NT2/D1 (cell line): ENCODE results near the gene HEPACAM2.

Experiments used
- DNase-seq: peaks from one replicate; pipeline ENCODE4 v3.0.0-alpha.2; 2011; ENCODE audit warnings: low read depth, low spot score
- H3K27me3 ChIP-seq: 2 replicates; pipeline ENCODE4 v1.6.0; 2011; ENCODE audit warnings: mild to moderate bottlenecking; ENCODE audit not compliant: insufficient read length, insufficient read depth
- H3K36me3 ChIP-seq: 2 replicates; pipeline ENCODE4 v1.6.1; 2011; ENCODE audit warnings: mild to moderate bottlenecking, low read length, mixed read lengths; ENCODE audit not compliant: insufficient read depth, insufficient read length
- H3K4me1 ChIP-seq: 2 replicates; pipeline ENCODE4 v1.5.1; 2011; ENCODE audit not compliant: insufficient read depth, insufficient read length
- H3K4me3 ChIP-seq: 2 replicates; pipeline ENCODE4 v1.5.1; 2011; ENCODE audit warnings: low read depth; ENCODE audit not compliant: insufficient read length
- H3K9ac ChIP-seq: 2 replicates; pipeline ENCODE4 v1.6.0; 2011; ENCODE audit warnings: low read depth; ENCODE audit not compliant: insufficient read length
- H3K9me3 ChIP-seq: 2 replicates; pipeline ENCODE4 v1.5.1; 2011; ENCODE audit warnings: mild to moderate bottlenecking, low read length; ENCODE audit not compliant: insufficient read depth
- SUZ12 ChIP-seq: IDR thresholded peaks from 2 replicates; pipeline ENCODE4 v1.6.1; 2011; ENCODE audit not compliant: insufficient read length, insufficient read depth; ENCODE audit errors: extremely low read depth
- YY1 ChIP-seq: IDR thresholded peaks from 2 replicates; pipeline ENCODE4 v1.6.1; 2011; ENCODE audit not compliant: insufficient read length, insufficient read depth
- ZNF274 ChIP-seq: IDR thresholded peaks from 2 replicates; pipeline ENCODE4 v1.6.1; 2011; ENCODE audit warnings: mild to moderate bottlenecking, low read depth, low read length

HEPACAM2 gene

DNA sequence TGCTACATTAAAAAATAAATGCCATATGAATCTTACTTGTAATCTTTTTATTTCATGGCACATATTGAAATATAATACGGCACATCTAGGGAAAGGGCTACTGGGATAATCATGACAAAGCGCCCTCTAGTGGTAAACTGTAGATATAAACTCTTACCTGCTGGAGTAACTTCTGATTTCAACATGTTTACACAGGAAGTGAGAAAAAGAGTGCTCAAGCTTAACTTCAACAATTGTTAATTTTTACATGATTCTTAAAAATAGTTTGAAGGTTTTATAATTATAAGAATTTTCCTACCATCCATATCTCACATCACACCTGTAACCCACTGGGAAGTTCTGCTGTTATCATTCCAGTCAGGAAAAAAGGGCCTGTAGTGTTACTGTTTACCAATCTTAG lies 2.0 kb upstream of the HEPACAM2 start:
- TF ChIP-seq YY1, result no peak
- no peak for TF ChIP-seq SUZ12
- TF ChIP-seq ZNF274, result no peak
- H3K4me3 ChIP-seq, result no peak overlapping the region
- no peaks in the 10 kb centered on the region for H3K4me1 ChIP-seq
- no peaks in the 10 kb centered on the region for H3K27me3 ChIP-seq
- H3K9ac ChIP-seq, result no peak overlapping the region
- DNase-seq, result peak; percentile 27
- no peaks in the 10 kb centered on the region for H3K9me3 ChIP-seq
- H3K36me3 ChIP-seq, result no peaks in the 10 kb centered on the region

GRCh38 chr7:93219868-93220267 lies 6.4 kb downstream of the HEPACAM2 start:
- no peak overlapping the region for H3K9ac ChIP-seq
- no peak for DNase-seq
- TF ChIP-seq YY1 (no peak), ZNF274 (no peak), SUZ12 (no peak)

GRCh38 chr7:93218997-93219827 lies 7.1 kb downstream of the HEPACAM2 start:
- no peaks in the 10 kb centered on the region for H3K27me3 ChIP-seq
- no peak for DNase-seq
- TF ChIP-seq SUZ12 (no peak), YY1 (no peak), ZNF274 (no peak)
- H3K9me3 ChIP-seq, result no peaks in the 10 kb centered on the region
- H3K4me3 ChIP-seq, result no peak overlapping the region
- no peaks in the 10 kb centered on the region for H3K36me3 ChIP-seq
- H3K9ac ChIP-seq, result no peak overlapping the region
- no peaks in the 10 kb centered on the region for H3K4me1 ChIP-seq

More at GRCh38 chr7:93219868-93220267, 6.4 kb downstream of the HEPACAM2 start:
- no peaks in the 10 kb centered on the region for H3K27me3 ChIP-seq
- no peaks in the 10 kb centered on the region for H3K36me3 ChIP-seq
- no peak overlapping the region for H3K4me3 ChIP-seq
- H3K9me3 ChIP-seq, result no peaks in the 10 kb centered on the region
- no peaks in the 10 kb centered on the region for H3K4me1 ChIP-seq

DNA sequence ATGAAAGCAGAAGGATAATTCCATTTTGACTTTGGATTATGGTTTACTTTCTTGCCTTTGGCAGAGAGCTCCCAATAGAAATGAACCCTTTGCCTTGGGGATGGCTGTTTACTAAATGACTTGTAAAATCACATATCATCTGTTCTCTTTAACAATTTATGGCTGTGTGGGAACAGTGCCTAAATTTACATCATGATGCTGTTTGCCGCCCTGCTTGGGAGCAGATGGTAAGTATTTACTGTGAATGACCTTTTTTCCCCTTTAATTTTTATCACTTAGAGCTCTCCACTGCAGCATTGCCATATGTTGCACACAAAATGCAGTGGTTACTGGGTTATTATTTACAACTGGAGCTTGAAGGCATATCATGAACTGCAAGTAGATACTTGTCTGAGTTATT lies 13.4 kb downstream of the HEPACAM2 start:
- no peak overlapping the region for H3K4me3 ChIP-seq
- no peak overlapping the region for H3K9ac ChIP-seq
- H3K36me3 ChIP-seq, result no peaks in the 10 kb centered on the region
- DNase-seq, result no peak
- no peak for TF ChIP-seq ZNF274
- no peak for TF ChIP-seq YY1
- TF ChIP-seq SUZ12, result no peak
- no peaks in the 10 kb centered on the region for H3K4me1 ChIP-seq
- no peaks in the 10 kb centered on the region for H3K9me3 ChIP-seq
- H3K27me3 ChIP-seq, result no peaks in the 10 kb centered on the region

DNA sequence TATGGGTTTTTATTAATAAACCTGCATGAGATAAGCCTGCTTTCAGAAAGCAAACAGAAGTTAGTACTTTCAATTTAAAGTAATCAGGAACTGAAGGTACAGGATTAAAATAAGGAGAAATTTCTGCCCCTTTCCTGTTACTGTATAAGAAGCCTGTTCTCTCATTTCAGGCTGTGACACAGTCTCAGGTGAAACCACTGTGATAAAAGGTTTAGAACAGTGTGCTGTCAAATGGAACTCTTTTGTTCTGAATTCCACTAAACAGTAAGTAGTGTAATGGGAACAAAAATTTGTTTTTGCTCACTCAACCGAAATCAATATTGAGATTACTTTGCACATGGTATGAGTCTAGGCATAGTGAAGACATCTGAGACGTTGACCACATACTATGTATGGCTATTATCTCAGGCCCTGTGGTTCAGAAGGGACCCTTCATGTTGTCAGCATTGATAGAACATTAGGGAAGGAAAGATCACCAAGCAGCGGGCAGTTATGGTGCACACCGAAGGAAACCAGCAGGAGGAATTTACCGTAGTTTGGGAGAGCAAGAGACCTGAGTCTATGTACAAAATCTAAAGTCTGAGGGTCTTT lies 14.9 kb downstream of the HEPACAM2 start:
- no peak for DNase-seq
- no peak overlapping the region for H3K9ac ChIP-seq
- H3K9me3 ChIP-seq, result no peaks in the 10 kb centered on the region
- H3K4me1 ChIP-seq, result no peaks in the 10 kb centered on the region
- H3K27me3 ChIP-seq, result no peaks in the 10 kb centered on the region
- no peak overlapping the region for H3K4me3 ChIP-seq
- TF ChIP-seq ZNF274, result no peak
- no peak for TF ChIP-seq YY1
- H3K36me3 ChIP-seq, result no peaks in the 10 kb centered on the region

- H3K36me3 ChIP-seq, result no peaks in the 10 kb centered on the region
- H3K9me3 ChIP-seq, result no peaks in the 10 kb centered on the region
- TF ChIP-seq YY1 (no peak), SUZ12 (no peak)
- DNase-seq, result no peak
- H3K27me3 ChIP-seq, result no peaks in the 10 kb centered on the region
- H3K9ac ChIP-seq, result no peak overlapping the region
- no peak overlapping the region for H3K4me3 ChIP-seq
- no peaks in the 10 kb centered on the region for H3K4me1 ChIP-seq
Observed at GRCh38 chr7:93205046-93205445, 21.2 kb downstream of the HEPACAM2 start.

DNA sequence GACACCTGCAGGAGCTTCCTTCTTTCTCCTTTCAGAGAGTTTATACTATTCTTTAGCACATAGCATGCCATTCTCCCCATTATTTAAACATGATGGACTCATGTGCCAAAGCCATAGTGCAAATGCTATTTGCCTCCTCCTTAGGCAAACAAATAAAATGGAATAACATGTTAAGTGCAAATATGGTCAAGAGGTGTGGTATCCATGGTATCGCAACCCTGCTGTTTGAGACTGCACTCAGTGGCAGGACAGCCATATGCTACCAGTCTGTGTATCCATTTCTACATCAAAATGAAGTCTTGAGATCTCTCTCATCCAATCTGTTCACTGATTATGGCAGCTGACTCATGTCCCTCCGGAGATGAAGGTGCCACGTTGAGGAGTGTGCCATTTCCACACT lies 22.8 kb downstream of the HEPACAM2 start:
- no peak for DNase-seq
- Histone ChIP-seq H3K9me3 (no peaks in the 10 kb centered on the region), H3K4me1 (no peaks in the 10 kb centered on the region), H3K4me3 (no peak overlapping the region), H3K36me3 (no peaks in the 10 kb centered on the region), H3K27me3 (no peaks in the 10 kb centered on the region), H3K9ac (no peak overlapping the region)
- TF ChIP-seq SUZ12, result no peak
- no peak for TF ChIP-seq ZNF274
- no peak for TF ChIP-seq YY1
